ENCODE measurements around the gene RNFT2. TPM values are rescaled to one million over a fixed set of nuclear protein-coding genes. Genes with fewer than 3 reads are reported as not detected.

Gene RNFT2
- total RNA-seq, 1 experiment from 2014 or later, result 27.7 TPM

DNA sequence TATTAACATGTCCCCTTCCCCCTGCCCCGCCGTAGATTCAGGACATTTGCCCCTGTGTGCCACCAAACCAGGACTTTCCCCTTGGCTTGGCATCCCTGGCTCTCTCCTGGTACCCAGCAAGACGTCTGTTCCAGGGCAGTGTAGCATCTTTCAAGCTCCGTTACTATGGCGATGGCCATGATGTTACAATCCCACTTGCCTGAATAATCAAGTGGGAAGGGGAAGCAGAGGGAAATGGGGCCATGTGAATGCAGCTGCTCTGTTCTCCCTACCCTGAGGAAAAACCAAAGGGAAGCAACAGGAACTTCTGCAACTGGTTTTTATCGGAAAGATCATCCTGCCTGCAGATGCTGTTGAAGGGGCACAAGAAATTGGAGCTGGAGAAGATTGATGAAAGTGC is 114.2 kb downstream of the RNFT2 start (continued):
- no peak for TF ChIP-seq RORB (CRISPR knock-in tag; IDR thresholded peaks at IDR 0.05)
- TF ChIP-seq MYBL2 (CRISPR knock-in tag; IDR thresholded peaks at IDR 0.05), result no peak

DNA sequence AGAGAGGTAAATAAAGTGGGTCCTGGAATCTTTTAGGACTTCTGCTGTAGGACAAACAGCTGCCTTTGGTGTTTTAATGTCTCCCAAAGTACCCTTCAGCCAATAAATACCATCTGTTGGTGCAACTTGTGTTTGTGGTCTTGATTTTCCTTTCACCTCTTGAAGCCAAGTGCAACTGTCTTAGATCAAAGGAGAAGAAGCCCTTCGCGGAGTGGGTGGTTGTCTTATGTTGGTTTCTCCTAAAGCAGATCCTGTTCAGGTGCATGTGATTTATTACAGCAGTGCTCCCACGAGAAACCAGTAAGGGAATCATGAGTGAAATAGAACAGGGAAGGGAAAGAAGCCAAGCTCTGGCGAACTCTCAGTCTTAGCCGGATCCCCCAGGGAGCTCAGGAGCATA is 115.4 kb downstream of the RNFT2 start:
- Mint-ChIP-seq H3K4me1 (peaks cover under 1% of the 10 kb centered on the region), H3K27ac (no peak overlapping the region), H3K36me3 (0 out of 2 replicates have a peak, but pooled peaks cover under 1% of the 10 kb centered on the region), H3K4me3 (no peak overlapping the region), H3K9me3 (no peaks in the 10 kb centered on the region), H3K27me3 (ENCODE audit: low read depth) (no peaks in the 10 kb centered on the region)
- ChIA-PET CTCF (interaction anchor here (3.1 kb wide), 1 partner anchor 10 kb away, joined by 18 read pairs; no protein-coding TSS in a partner anchor), POLR2A (no interaction called here)
- DNase-seq (ENCODE audit: low spot score), result no peak
- ATAC-seq, result no peak
- TF ChIP-seq, protein P1, sequence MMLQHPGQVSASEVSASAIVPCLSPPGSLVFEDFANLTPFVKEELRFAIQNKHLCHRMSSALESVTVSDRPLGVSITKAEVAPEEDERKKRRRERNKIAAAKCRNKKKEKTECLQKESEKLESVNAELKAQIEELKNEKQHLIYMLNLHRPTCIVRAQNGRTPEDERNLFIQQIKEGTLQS (CRISPR knock-in tag; conservative IDR thresholded peaks at IDR 0.05), result no peak
- TF ChIP-seq RORB (CRISPR knock-in tag; IDR thresholded peaks at IDR 0.05) (no peak), NFE2L1 (CRISPR knock-in tag; IDR thresholded peaks at IDR 0.05) (no peak), TP53 (CRISPR knock-in tag; IDR thresholded peaks at IDR 0.05) (no peak)
- TF ChIP-seq, protein P2, sequence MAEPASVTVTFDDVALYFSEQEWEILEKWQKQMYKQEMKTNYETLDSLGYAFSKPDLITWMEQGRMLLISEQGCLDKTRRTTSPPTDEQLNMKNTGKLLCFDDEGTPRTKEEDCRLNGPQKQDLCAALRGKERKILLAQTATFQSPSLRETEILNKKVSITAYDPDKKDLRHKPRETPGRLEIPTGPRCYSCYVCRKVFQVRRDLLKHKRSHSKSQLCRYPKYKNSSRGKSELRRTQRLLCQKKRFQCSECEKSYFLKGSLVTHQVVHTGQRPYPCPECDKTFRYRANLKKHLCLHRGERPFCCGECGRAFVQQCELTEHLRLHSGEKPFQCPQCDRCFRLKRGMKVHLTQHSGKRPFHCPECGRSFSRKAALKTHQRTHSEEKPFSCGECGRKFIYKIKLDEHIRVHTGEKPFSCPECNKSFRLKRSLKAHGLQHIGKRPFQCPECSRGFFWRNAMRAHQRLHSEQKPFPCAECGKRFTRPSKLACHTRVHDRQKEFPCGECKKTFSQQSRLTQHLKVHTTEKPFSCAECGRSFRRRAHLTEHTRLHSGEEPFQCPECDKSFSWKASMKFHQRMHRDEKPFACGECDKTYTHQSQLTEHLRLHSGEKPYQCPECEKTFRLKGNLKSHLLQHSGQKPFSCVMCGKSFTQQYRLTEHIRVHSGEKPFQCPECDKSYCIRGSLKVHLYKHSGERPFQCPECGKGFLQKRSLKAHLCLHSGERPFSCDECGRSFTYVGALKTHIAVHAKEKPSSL (CRISPR knock-in tag; conservative IDR thresholded peaks at IDR 0.05), result no peak

DNA sequence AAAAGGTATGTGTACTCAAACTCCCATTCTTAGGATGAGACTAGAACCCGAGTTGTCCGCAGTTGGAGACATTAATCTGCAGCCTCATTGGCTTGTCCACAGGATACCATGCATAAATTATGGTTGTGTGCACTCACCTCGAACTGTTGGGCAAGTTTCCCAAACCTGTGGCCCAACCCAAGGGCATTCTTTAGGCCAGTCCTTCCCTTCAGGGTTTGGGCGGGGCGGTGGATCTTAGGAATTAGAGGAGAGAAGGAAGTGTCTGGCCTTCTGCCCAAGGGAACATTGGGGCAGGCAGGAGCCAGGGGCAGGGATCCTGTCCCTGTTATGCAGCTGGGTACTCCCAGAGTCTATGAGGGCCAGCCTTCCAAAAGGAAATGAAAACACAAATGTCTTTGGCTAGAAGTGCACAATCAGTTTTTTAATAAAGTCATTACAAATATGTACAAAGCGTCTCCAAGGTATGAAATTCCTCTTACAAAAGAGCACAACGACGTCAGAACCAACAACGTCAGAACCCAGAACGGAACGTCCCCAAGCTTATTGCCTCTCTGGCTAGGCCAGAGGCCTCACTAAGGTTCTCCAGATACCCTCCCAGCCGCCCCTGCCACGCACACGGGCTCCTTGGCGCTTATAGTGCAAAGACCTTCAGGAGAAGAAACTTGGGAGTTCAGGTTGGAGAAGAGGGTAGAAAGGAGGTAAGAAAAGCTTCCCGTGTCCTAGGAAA is 117.8 kb downstream of the RNFT2 start:
- DNase-seq (ENCODE audit: low spot score) (no peak), ATAC-seq (no peak)
- TF ChIP-seq SMAD3 (CRISPR knock-in tag; IDR thresholded peaks at IDR 0.05; ENCODE audit: borderline replicate concordance) (no peak), GABPB1 (CRISPR knock-in tag; IDR thresholded peaks at IDR 0.05) (no peak), EMX1 (CRISPR knock-in tag; IDR thresholded peaks at IDR 0.05) (no peak), ELF4 (CRISPR knock-in tag; IDR thresholded peaks at IDR 0.05; ENCODE audit: low read depth) (no peak), SMAD4 (CRISPR knock-in tag; IDR thresholded peaks at IDR 0.05) (no peak), NFYB (CRISPR knock-in tag; conservative IDR thresholded peaks at IDR 0.05; ENCODE audit: low read depth) (no peak), ATF1 (CRISPR knock-in tag; IDR thresholded peaks at IDR 0.05) (no peak), FOXK1 (CRISPR knock-in tag; IDR thresholded peaks at IDR 0.05) (no peak)
- TF ChIP-seq, protein P3, sequence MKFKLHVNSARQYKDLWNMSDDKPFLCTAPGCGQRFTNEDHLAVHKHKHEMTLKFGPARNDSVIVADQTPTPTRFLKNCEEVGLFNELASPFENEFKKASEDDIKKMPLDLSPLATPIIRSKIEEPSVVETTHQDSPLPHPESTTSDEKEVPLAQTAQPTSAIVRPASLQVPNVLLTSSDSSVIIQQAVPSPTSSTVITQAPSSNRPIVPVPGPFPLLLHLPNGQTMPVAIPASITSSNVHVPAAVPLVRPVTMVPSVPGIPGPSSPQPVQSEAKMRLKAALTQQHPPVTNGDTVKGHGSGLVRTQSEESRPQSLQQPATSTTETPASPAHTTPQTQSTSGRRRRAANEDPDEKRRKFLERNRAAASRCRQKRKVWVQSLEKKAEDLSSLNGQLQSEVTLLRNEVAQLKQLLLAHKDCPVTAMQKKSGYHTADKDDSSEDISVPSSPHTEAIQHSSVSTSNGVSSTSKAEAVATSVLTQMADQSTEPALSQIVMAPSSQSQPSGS (CRISPR knock-in tag; IDR thresholded peaks at IDR 0.05; ENCODE audit: borderline replicate concordance, low read depth), result no peak
- H3K9me3 Mint-ChIP-seq, result no peaks in the 10 kb centered on the region
- ChIA-PET CTCF (interaction anchor here (3.1 kb wide), 1 partner anchor 7 kb away, joined by 18 read pairs; no protein-coding TSS in a partner anchor), POLR2A (no interaction called here)
- H3K36me3 Mint-ChIP-seq, result no peaks in the 10 kb centered on the region
- no peak overlapping the region for H3K27ac Mint-ChIP-seq
- H3K27me3 Mint-ChIP-seq (ENCODE audit: low read depth), result no peaks in the 10 kb centered on the region
- H3K4me3 Mint-ChIP-seq, result no peak overlapping the region
- H3K4me1 Mint-ChIP-seq, result peaks cover 10% of the 10 kb centered on the region

DNA sequence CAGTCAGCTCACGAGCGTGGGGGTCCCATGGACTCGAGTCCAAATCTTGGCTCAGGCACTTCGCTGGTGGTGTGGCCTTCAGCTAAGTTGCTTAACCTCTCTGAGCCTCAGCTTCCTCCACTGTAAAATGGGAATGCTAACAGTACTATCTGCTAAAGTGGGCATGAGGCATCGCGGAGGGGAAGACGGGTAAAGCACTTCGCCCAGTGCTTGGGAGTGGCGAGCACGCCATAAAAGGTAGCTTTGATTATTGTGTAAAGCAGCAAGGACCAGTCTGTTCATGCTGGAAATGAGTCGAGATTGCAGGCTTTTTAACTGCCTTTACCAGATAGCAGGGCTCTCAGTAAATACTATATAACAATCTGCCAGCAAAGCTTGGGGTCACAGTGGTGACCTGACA is 118.6 kb downstream of the RNFT2 start:
- DNase-seq (ENCODE audit: low spot score), result no peak
- ChIA-PET CTCF (no interaction called here), POLR2A (no interaction called here)
- Mint-ChIP-seq H3K4me1 (peaks cover 14% of the 10 kb centered on the region), H3K9me3 (no peaks in the 10 kb centered on the region), H3K27ac (no peak overlapping the region), H3K27me3 (ENCODE audit: low read depth) (no peaks in the 10 kb centered on the region), H3K4me3 (no peak overlapping the region), H3K36me3 (no peaks in the 10 kb centered on the region)
- ATAC-seq, result no peak
- TF ChIP-seq, protein P2 (CRISPR knock-in tag; conservative IDR thresholded peaks at IDR 0.05), result no peak
- TF ChIP-seq, protein P4, sequence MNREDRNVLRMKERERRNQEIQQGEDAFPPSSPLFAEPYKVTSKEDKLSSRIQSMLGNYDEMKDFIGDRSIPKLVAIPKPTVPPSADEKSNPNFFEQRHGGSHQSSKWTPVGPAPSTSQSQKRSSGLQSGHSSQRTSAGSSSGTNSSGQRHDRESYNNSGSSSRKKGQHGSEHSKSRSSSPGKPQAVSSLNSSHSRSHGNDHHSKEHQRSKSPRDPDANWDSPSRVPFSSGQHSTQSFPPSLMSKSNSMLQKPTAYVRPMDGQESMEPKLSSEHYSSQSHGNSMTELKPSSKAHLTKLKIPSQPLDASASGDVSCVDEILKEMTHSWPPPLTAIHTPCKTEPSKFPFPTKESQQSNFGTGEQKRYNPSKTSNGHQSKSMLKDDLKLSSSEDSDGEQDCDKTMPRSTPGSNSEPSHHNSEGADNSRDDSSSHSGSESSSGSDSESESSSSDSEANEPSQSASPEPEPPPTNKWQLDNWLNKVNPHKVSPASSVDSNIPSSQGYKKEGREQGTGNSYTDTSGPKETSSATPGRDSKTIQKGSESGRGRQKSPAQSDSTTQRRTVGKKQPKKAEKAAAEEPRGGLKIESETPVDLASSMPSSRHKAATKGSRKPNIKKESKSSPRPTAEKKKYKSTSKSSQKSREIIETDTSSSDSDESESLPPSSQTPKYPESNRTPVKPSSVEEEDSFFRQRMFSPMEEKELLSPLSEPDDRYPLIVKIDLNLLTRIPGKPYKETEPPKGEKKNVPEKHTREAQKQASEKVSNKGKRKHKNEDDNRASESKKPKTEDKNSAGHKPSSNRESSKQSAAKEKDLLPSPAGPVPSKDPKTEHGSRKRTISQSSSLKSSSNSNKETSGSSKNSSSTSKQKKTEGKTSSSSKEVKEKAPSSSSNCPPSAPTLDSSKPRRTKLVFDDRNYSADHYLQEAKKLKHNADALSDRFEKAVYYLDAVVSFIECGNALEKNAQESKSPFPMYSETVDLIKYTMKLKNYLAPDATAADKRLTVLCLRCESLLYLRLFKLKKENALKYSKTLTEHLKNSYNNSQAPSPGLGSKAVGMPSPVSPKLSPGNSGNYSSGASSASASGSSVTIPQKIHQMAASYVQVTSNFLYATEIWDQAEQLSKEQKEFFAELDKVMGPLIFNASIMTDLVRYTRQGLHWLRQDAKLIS (CRISPR knock-in tag; IDR thresholded peaks at IDR 0.05; ENCODE audit: borderline replicate concordance), result no peak
- TF ChIP-seq PRRX2 (CRISPR knock-in tag; IDR thresholded peaks at IDR 0.05) (no peak), GTF2I (CRISPR knock-in tag; conservative IDR thresholded peaks at IDR 0.05) (no peak)
- TF ChIP-seq, protein P5, sequence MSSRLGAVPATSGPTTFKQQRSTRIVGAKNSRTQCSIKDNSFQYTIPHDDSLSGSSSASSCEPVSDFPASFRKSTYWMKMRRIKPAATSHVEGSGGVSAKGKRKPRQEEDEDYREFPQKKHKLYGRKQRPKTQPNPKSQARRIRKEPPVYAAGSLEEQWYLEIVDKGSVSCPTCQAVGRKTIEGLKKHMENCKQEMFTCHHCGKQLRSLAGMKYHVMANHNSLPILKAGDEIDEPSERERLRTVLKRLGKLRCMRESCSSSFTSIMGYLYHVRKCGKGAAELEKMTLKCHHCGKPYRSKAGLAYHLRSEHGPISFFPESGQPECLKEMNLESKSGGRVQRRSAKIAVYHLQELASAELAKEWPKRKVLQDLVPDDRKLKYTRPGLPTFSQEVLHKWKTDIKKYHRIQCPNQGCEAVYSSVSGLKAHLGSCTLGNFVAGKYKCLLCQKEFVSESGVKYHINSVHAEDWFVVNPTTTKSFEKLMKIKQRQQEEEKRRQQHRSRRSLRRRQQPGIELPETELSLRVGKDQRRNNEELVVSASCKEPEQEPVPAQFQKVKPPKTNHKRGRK (CRISPR knock-in tag; IDR thresholded peaks at IDR 0.05; ENCODE audit: borderline replicate concordance), result no peak
